Skeletal muscle tissue (tissue), 4 donors: ENCODE results near the gene ARHGAP19. TPM values are rescaled to one million over a fixed set of nuclear protein-coding genes. Genes with fewer than 3 reads are reported as not detected.
A peak's percentile ranks its signal among the peaks of the same experiment; 100 is the strongest.

ENCODE experiments used
- H3K27ac ChIP-seq: one replicate; pipeline ENCODE4 v1.7.0; 2013; ENCODE audit warnings: mild to moderate bottlenecking, low read depth, low read length, inconsistent platforms
- H3K27me3 ChIP-seq, 3 donors: one replicate each; pipeline ENCODE4 v1.7.0; 2013; ENCODE audit warnings: low read length in 3 of 3; ENCODE audit not compliant: control insufficient read depth in 3 of 3, insufficient read depth in 3 of 3
- H3K36me3 ChIP-seq, 3 donors: one replicate each; pipeline ENCODE4 v1.7.0; 2013; ENCODE audit warnings: low read length in 3 of 3; ENCODE audit not compliant: control insufficient read depth in 3 of 3, insufficient read depth in 3 of 3
- H3K4me1 ChIP-seq, 3 donors: one replicate each; pipeline ENCODE4 v1.7.0; 2013; ENCODE audit warnings: low read length in 3 of 3, mild to moderate bottlenecking in 3 of 3; ENCODE audit not compliant: control insufficient read depth in 3 of 3, insufficient read depth in 3 of 3
- H3K4me3 ChIP-seq, 3 donors: one replicate each; pipeline ENCODE4 v1.7.0; 2013; ENCODE audit warnings: low read length in 3 of 3
- H3K9ac ChIP-seq, 3 donors: one replicate each; pipeline ENCODE4 v1.7.0; 2013; ENCODE audit warnings: low read length in 3 of 3, mild to moderate bottlenecking in 3 of 3, moderate library complexity in 2 of 3, low read depth in 1 of 3
- H3K9me3 ChIP-seq, 3 donors: one replicate each; pipeline ENCODE4 v1.7.0; 2013; ENCODE audit warnings: low read length in 3 of 3; ENCODE audit not compliant: control insufficient read depth in 3 of 3
- total RNA-seq: library from RNA; depleted of rRNA; stranded (reverse); fragments of >200 nt; gene quantifications from one replicate; pipeline ENCODE4 v1.2.3, GENCODE V29; 2014
- donor health status: Osteomylitis.

Gene ARHGAP19
- total RNA-seq, 1 donor from 2014 or later: 13.0 TPM

DNA sequence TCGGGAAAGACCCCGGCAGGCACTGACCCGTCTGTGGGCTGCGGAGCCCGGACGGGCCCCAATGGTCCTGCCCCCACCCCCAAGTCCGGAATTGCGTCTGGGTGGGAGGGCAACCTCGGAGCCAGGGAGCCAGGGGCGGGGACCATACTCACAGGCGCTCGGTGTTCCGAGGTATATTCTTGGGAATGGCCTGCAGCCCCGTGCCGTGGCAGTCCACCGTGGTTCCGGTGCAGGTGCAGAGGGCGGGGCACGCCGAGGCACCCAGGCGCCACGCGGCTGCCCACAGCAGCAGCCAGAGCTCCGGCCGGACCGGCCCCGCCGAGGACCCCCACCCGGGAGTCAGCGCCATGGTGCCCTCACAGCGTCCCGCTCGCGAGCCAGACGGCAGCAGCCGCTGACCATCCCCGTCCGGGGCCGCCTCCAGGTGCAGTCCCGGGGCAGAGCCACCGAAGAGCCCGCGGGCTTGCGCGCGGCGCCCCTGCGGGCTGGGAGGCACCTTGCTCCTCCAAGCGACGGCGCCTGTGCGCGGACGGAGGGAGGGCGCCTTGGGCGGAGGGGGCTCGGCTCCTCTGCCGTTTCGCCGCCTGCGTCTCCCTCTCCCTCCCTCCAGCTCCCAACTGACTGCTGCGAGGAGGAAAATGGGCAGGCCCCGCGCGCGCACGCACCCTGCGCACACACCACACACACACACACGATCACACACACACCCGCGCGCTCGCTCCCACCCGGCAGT is 106.9 kb downstream of the ARHGAP19 start, which contains the start of gene SLIT1:
Gene SLIT1, minus strand, starts transcription at position 634 of the 733 bp plus-strand sequence. Its CDS starts 285 bp downstream, at position 349.
- Histone ChIP-seq H3K4me1 (peaks cover 0 to 4% (median 0%) of the 10 kb centered on the region in 3 donors), H3K27ac (no peak within 1 kb of the TSS), H3K4me3 (peak within 1 kb of the TSS in 1 of 3 donors; percentile 20), H3K27me3 (peaks cover 42 to 59% (median 42%) of the 10 kb centered on the region in 3 donors), H3K9me3 (no peaks in the 10 kb centered on the region), H3K36me3 (no peaks in the 10 kb centered on the region), H3K9ac (no peak within 1 kb of the TSS)

DNA sequence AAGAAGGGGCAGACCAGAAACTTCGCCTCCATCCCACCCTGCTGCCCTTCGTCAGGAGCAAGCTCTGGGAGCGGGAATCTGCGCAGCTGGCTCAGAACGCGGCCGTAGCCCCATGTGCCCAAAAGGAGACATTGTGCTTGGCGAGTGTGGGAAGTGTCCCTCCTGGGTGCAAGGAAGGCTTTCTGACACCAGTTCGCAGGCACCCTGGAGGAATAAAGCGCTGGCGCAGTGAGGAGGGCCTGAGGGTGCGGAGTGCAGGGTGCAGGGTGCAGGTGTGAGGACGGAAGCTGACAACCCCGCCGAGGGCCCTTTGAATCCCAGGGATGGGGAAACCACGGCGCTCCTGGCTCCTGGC is 107.5 kb downstream of the ARHGAP19 start:
- Histone ChIP-seq H3K4me1 (peaks cover 0 to 4% (median 0%) of the 10 kb centered on the region in 3 donors), H3K9me3 (no peaks in the 10 kb centered on the region), H3K4me3 (no peak overlapping the region), H3K36me3 (no peaks in the 10 kb centered on the region), H3K27ac (no peak overlapping the region), H3K9ac (no peak overlapping the region), H3K27me3 (peaks cover 42 to 59% (median 43%) of the 10 kb centered on the region in 3 donors)

DNA sequence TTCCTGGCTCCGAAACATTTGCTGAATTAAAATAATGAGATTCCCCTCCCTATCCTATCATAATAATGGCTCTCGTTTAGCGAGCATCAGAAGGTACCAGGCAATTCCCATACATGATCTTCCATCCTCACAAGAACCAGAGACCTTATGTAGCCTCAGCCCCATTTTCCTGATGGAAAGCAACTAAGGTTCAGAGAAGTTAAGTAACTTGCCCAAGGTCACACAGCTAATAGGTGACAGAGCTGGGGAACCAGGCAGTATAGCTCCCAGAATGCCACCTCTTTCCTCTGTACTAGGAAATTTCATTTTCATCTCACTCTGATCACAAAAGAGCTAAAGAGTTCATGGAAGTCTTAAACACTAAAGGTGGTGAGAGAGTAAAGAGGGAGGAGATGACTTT is 109.1 kb downstream of the ARHGAP19 start:
- Histone ChIP-seq H3K36me3 (no peaks in the 10 kb centered on the region), H3K27ac (no peak overlapping the region), H3K27me3 (peaks cover 42 to 63% (median 42%) of the 10 kb centered on the region in 3 donors), H3K4me3 (no peak overlapping the region), H3K9me3 (no peaks in the 10 kb centered on the region), H3K4me1 (peaks cover 0 to 4% (median 0%) of the 10 kb centered on the region in 3 donors), H3K9ac (no peak overlapping the region)

DNA sequence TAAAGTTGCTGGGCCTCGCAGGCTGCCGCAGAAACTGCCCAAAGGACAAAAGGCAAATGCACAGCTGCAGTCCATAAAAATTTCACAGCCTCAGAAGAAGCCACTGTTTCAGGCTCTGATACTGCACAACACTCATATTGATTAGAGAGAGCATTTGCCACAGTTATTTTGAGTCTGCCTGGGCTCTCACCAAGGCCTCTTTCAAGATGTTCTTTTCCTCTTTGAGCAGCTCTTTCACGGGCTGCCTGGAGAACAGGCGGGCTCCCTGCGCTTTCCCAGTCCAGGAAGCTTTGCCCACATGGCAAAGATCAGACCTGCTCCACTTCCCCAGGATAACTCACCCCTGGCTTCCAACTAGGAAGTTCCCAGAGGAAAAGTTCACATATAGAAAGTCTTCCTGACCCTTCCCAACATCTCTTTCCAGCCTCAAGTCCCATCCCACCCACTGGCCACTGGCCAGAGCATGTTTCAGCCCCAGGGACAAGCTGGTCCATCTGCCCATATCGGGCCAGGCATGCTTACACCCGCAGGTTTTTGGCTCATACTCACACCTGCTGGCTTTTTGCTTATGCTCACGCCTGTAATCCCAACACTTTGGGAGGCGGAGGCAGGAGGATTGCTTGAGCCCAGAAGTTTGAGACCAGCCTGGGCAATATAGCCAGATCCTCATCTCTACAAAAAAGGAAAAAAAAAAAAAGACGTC is 110.0 kb downstream of the ARHGAP19 start:
- peaks cover 0 to 4% (median 0%) of the 10 kb centered on the region in 3 donors for H3K4me1 ChIP-seq
- no peak overlapping the region for H3K4me3 ChIP-seq
- no peak overlapping the region for H3K27ac ChIP-seq
- H3K9me3 ChIP-seq: no peaks in the 10 kb centered on the region
- H3K9ac ChIP-seq: no peak overlapping the region
- H3K27me3 ChIP-seq: peaks cover 33 to 59% (median 34%) of the 10 kb centered on the region in 3 donors
- no peaks in the 10 kb centered on the region for H3K36me3 ChIP-seq

DNA sequence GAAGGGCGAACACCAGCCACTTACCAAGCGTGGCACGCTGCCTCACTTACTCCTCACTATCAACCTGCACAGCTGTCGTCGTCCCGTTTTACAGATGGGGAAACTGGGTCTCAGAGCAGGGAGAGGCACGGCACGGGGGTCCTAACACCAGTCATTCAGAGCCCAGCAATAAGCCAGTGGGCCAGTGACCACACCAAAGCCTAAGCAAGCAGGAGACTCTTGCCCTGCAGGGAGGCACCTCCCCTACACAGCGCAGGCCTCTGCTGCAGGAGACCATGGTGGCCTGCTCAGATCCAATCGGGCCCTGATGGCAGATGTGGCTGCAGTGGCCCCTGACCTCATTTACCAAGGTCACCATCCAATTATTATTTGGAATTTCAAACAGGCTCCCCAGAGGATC is 111.5 kb downstream of the ARHGAP19 start:
- H3K27ac ChIP-seq: no peak overlapping the region
- no peaks in the 10 kb centered on the region for H3K9me3 ChIP-seq
- H3K4me1 ChIP-seq: peaks cover 0 to 4% (median 0%) of the 10 kb centered on the region in 3 donors
- no peaks in the 10 kb centered on the region for H3K36me3 ChIP-seq
- H3K9ac ChIP-seq: no peak overlapping the region
- peaks cover 23 to 53% (median 34%) of the 10 kb centered on the region in 3 donors for H3K27me3 ChIP-seq
- H3K4me3 ChIP-seq: no peak overlapping the region

DNA sequence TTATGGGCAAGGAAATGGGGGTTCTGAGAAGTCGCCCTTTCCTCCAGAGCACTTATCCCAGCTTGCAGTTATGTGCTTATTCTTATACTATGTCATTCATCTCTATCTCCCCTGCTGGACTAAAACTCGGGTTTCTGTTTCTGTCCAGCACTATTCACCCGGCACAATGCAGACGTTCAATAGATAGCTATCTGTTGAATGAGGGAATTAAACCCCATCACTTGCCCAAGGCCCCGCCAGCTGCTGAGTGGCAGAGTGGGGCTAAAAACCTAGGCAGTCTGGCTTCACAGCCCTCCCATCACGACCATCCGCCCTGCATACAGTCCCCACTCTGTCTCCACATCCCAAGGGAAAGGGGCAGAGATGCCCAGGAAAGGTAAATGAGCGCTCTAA is 112.1 kb downstream of the ARHGAP19 start:
- no peak overlapping the region for H3K9ac ChIP-seq
- peaks cover 0 to 2% (median 0%) of the 10 kb centered on the region in 3 donors for H3K4me1 ChIP-seq
- no peaks in the 10 kb centered on the region for H3K9me3 ChIP-seq
- no peak overlapping the region for H3K27ac ChIP-seq
- H3K36me3 ChIP-seq: no peaks in the 10 kb centered on the region
- H3K27me3 ChIP-seq: peaks cover 18 to 48% (median 28%) of the 10 kb centered on the region in 3 donors
- no peak overlapping the region for H3K4me3 ChIP-seq

DNA sequence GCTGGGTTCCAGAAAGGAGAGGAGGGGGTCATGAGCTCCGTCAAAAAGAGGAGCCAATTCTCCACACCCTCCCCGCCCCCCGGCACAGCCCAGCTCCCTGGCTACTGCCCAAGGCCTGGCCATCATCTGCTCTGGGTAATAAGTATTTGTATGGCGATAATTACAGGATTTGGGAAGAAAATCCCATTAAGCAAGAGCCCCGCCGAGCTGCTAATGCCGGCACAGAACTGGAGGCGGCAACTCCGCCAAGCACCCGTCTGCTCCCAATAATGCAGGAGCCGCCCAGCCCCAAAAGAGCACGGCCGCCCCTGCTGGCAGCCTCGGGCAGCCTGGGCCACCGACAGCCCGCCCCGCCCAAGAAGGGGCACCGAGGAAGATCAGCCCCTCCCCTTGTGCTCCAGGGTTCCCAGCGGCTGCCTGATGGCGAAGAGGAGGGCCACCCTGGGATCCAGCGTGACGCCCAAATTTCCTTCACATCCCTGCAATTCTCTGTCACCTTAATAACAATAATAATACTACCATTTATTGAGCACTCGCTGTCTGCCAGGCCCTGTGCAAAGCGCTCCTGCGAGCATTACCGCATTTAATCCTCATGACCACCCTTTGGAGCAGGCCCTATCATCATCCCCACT is 112.6 kb downstream of the ARHGAP19 start:
- no peak overlapping the region for H3K27ac ChIP-seq
- H3K9ac ChIP-seq: no peak overlapping the region
- no peaks in the 10 kb centered on the region for H3K4me1 ChIP-seq
- no peaks in the 10 kb centered on the region for H3K36me3 ChIP-seq
- no peak overlapping the region for H3K4me3 ChIP-seq
- H3K27me3 ChIP-seq: peaks cover 13 to 43% (median 23%) of the 10 kb centered on the region in 3 donors
- no peaks in the 10 kb centered on the region for H3K9me3 ChIP-seq

DNA sequence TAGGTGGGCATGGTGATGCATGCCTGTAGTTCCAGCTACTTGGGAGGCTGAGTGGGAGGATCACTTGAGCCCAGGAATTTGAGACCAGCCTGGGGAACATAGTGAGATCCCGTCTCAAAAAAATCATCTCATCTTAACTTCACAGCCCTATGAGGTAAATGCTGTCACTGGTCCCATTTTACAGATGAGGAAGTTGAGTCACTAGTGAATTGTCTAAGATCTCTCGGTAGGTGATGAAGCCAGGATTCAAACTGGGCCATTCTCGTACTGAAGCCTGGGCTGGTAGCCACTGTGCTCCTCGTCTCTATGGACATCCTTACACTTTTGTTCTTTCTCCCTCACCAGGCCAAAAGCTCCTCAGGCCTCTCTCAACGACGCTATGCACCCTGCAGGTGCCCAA is 113.1 kb downstream of the ARHGAP19 start:
- H3K4me3 ChIP-seq: no peak overlapping the region
- no peaks in the 10 kb centered on the region for H3K9me3 ChIP-seq
- H3K4me1 ChIP-seq: no peaks in the 10 kb centered on the region
- no peak overlapping the region for H3K27ac ChIP-seq
- H3K36me3 ChIP-seq: no peaks in the 10 kb centered on the region
- peaks cover 8 to 38% (median 19%) of the 10 kb centered on the region in 3 donors for H3K27me3 ChIP-seq
- no peak overlapping the region for H3K9ac ChIP-seq

DNA sequence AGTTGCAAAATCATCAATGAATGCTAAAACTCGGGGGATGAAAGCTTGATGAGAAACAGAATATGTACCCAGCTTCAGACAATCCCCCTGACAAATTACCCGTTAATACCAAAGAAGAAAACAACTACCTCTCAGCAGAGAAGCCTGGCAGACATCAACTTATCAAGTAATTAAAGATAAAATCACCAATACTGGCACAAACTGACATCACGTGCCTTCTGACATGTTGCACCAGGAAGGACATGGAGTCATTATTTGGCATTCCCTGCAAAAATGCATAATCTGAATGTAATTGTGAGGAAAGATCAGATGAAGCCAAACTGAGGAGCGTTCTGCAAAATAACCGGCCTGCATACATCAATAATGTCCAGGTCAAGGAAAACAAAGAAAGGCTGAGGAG is 114.4 kb downstream of the ARHGAP19 start:
- Histone ChIP-seq H3K9me3 (no peaks in the 10 kb centered on the region), H3K36me3 (no peaks in the 10 kb centered on the region), H3K27me3 (peaks cover 0 to 27% (median 14%) of the 10 kb centered on the region in 3 donors)

DNA sequence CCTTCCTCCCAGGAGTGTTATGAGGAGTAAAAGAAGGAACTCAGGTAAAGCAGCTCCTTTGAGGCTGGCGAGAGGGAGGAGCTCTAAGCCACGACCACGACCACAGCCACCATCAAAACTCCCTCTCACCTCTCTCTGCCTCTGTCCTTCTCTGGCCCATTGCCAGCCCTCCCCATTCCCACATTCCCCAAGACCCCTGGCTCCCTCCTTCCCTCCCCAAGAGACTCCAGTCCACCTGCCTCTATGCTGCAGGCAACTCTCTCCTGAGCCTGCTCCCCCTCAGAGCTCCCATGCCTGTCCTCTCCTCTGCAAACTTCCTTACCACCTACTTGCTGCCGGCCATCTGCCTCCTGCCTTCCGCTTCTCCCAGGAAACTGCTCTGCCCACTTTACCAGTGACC is 116.2 kb downstream of the ARHGAP19 start:
- no peak overlapping the region for H3K9ac ChIP-seq
- no peak overlapping the region for H3K27ac ChIP-seq
- peaks cover 0 to 25% (median 14%) of the 10 kb centered on the region in 3 donors for H3K27me3 ChIP-seq
- H3K9me3 ChIP-seq: no peaks in the 10 kb centered on the region
- no peaks in the 10 kb centered on the region for H3K36me3 ChIP-seq
- no peaks in the 10 kb centered on the region for H3K4me1 ChIP-seq
- H3K4me3 ChIP-seq: no peak overlapping the region

More for the DNA sequence above, 114.4 kb downstream of the ARHGAP19 start:
- Histone ChIP-seq H3K4me3 (no peak overlapping the region), H3K9ac (no peak overlapping the region), H3K27ac (no peak overlapping the region), H3K4me1 (no peaks in the 10 kb centered on the region)
